Upper lobe of right lung (tissue), 1 donor: ENCODE measurements around the gene HOXC9. TPM values are rescaled to one million over a fixed set of nuclear protein-coding genes. Genes with fewer than 3 reads are reported as not detected.

Source experiments
- ATAC-seq: fragments of 200-7000 bp; cut with Tn5 transposase; one replicate; pipeline ENCODE4 v1.9.1; 2020; ENCODE audit warnings: mild to moderate bottlenecking, moderate library complexity
- DNase-seq: peaks from one replicate; pipeline ENCODE4 v3.0.0-alpha.2; 2020
- H3K27ac ChIP-seq: fragments of 200-600 bp; one replicate; pipeline ENCODE4 v1.8.0; 2022
- H3K27me3 ChIP-seq: fragments of 200-600 bp; one replicate; pipeline ENCODE4 v1.8.0; 2022; ENCODE audit warnings: mild to moderate bottlenecking
- H3K36me3 ChIP-seq: fragments of 200-600 bp; one replicate; pipeline ENCODE4 v1.8.0; 2022
- H3K4me1 ChIP-seq: fragments of 200-600 bp; one replicate; pipeline ENCODE4 v1.8.0; 2022
- H3K4me3 ChIP-seq: fragments of 200-600 bp; one replicate; pipeline ENCODE4 v1.8.0; 2022; ENCODE audit warnings: mild to moderate bottlenecking
- H3K9me3 ChIP-seq: fragments of 200-600 bp; one replicate; pipeline ENCODE4 v1.8.0; 2022
- CTCF ChIP-seq: fragments of 200-600 bp; IDR thresholded peaks from one replicate; pipeline ENCODE4 v1.8.0; 2022; ENCODE audit warnings: antibody characterized with exemption
- intact Hi-C: fragments of 100-400 bp; cut with DNase I; formaldehyde crosslinking; loops from one replicate; pipeline ENCODE4 v1.11.0; 2022
- total RNA-seq: library from RNA; stranded (reverse); fragmentation: NEBNext Ultra II Directional; extraction: Animal tissue kit (Norgen Biotek cat#: 25700); gene quantifications from one replicate; pipeline ENCODE4 v1.2.1, GENCODE V29; 2021
- donor health status: DM: no; HTN: yes; CAD: no; lungs with severe emphysema.

Gene HOXC9
- total RNA-seq, 1 donor from 2014 or later, result 0.61 TPM

- H3K27ac ChIP-seq, result no peak overlapping the region
- H3K4me3 ChIP-seq, result no peak overlapping the region
- H3K9me3 ChIP-seq, result no peaks in the 10 kb centered on the region
- no peak for DNase-seq
- intact Hi-C loops, result no loop called here
- no peaks in the 10 kb centered on the region for H3K36me3 ChIP-seq
- H3K27me3 ChIP-seq, result peaks cover 91% of the 10 kb centered on the region
- H3K4me1 ChIP-seq, result no peaks in the 10 kb centered on the region
- no peak for ATAC-seq
- TF ChIP-seq CTCF, result no peak
These were observed 26.9 kb downstream of the HOXC9 start for GRCh38 chr12:54026640-54027441.

GRCh38 chr12:54027442-54027786, 27.5 kb downstream of the HOXC9 start:
- H3K27me3 ChIP-seq, result peaks cover 92% of the 10 kb centered on the region

GRCh38 chr12:54028314-54029201, 28.6 kb downstream of the HOXC9 start, which contains the start of gene HOXC6:
HOXC6 (plus strand) TSS chr12:54028440; CDS start chr12:54028522, 82 bp downstream.
- intact Hi-C loops, result no loop called here
- H3K27ac ChIP-seq, result no peak within 1 kb of the TSS
- DNase-seq, result no peak
- H3K27me3 ChIP-seq, result peaks cover 92% of the 10 kb centered on the region
- H3K36me3 ChIP-seq, result no peaks in the 10 kb centered on the region
- H3K4me1 ChIP-seq, result no peaks in the 10 kb centered on the region
- TF ChIP-seq CTCF, result no peak
- ATAC-seq, result no peak
- H3K9me3 ChIP-seq, result no peaks in the 10 kb centered on the region
- H3K4me3 ChIP-seq, result peak within 1 kb of the TSS; percentile 36

More at GRCh38 chr12:54027442-54027786, 27.5 kb downstream of the HOXC9 start:
- H3K36me3 ChIP-seq, result no peaks in the 10 kb centered on the region
- DNase-seq (no peak), ATAC-seq (no peak)
- H3K27ac ChIP-seq, result no peak overlapping the region
- no peaks in the 10 kb centered on the region for H3K4me1 ChIP-seq
- no peak for TF ChIP-seq CTCF
- no peaks in the 10 kb centered on the region for H3K9me3 ChIP-seq
- no peak overlapping the region for H3K4me3 ChIP-seq
- intact Hi-C loops, result no loop called here

- intact Hi-C loops, result no loop called here
These were observed 29.8 kb downstream of the HOXC9 start for GRCh38 chr12:54029529-54030441.

More at GRCh38 chr12:54029529-54030441, 29.8 kb downstream of the HOXC9 start:
- Histone ChIP-seq H3K9me3 (no peaks in the 10 kb centered on the region), H3K27ac (no peak overlapping the region), H3K36me3 (no peaks in the 10 kb centered on the region), H3K4me1 (no peaks in the 10 kb centered on the region), H3K4me3 (peak overlapping the region; percentile 4), H3K27me3 (peaks cover 90% of the 10 kb centered on the region)
- DNase-seq (no peak), ATAC-seq (no peak)
- TF ChIP-seq CTCF, result no peak
